Erythroblast (primary cell): Measurements from ENCODE around the gene SGCG.

ENCODE experiments used
- GATA1 ChIP-seq: IDR thresholded peaks from 2 replicates; pipeline ENCODE4 v1.6.1; 2011; ENCODE audit warnings: low read depth, mild to moderate bottlenecking, control low read depth, low read length, moderate library complexity
- POLR2A ChIP-seq: IDR thresholded peaks from 2 replicates; pipeline ENCODE4 v1.6.1; 2011; ENCODE audit warnings: mild to moderate bottlenecking, low read length

- TF ChIP-seq POLR2A (no peak), GATA1 (no peak)
These were observed 33.8 kb upstream of the SGCG start for GRCh38 chr13:23146811-23147625.
